ENCODE measurements around the gene NUDT3.
"Not testable (repeated sequence)": the region's sequence is repeated elsewhere in the genome, so short reads cannot be mapped to it uniquely, and the experiment has no call there.

Gene NUDT3

GRCh38 chr6:34392497-34393190 is at the start of gene NUDT3:
Gene NUDT3, minus strand, starts transcription at chr6:34392669. Its CDS starts 307 bp downstream, at chr6:34392362.
- peak; percentile 88 for DNase-seq (ENCODE audit: low spot score)

GRCh38 chr6:34441526-34441925 is 49.1 kb upstream of the NUDT3 start:
- DNase-seq (ENCODE audit: low spot score) = no peak

- DNase-seq (ENCODE audit: low spot score) = no peak
Measured at GRCh38 chr6:34439442-34439841, 47.0 kb upstream of the NUDT3 start.

- DNase-seq (ENCODE audit: low spot score) = no peak
Measured at GRCh38 chr6:34438705-34439104, 46.2 kb upstream of the NUDT3 start.

- DNase-seq (ENCODE audit: low spot score) = no peak
Measured at GRCh38 chr6:34437644-34437970, 45.1 kb upstream of the NUDT3 start.

GRCh38 chr6:34436803-34437643 is 44.6 kb upstream of the NUDT3 start:
- no peak for DNase-seq (ENCODE audit: low spot score)

- no peak for DNase-seq (ENCODE audit: low spot score)
Measured at GRCh38 chr6:34435916-34436315, 43.4 kb upstream of the NUDT3 start.

- peak; percentile 96 for DNase-seq (ENCODE audit: low spot score)
Measured at GRCh38 chr6:34425498-34426410, 33.3 kb upstream of the NUDT3 start, which contains the start of gene RPS10. Gene RPS10, minus strand, starts transcription at chr6:34426069. Its CDS starts 848 bp downstream, at chr6:34425221.

- no peak for DNase-seq (ENCODE audit: low spot score)
Measured at GRCh38 chr6:34425132-34425497, 32.6 kb upstream of the NUDT3 start.

GRCh38 chr6:34424200-34425131 is 32.0 kb upstream of the NUDT3 start:
- DNase-seq (ENCODE audit: low spot score) = no peak

GRCh38 chr6:34423254-34423653 is 30.8 kb upstream of the NUDT3 start:
- DNase-seq (ENCODE audit: low spot score) = no peak

GRCh38 chr6:34418367-34418766 is 25.9 kb upstream of the NUDT3 start:
- no peak for DNase-seq (ENCODE audit: low spot score)

GRCh38 chr6:34416877-34417371 is 24.5 kb upstream of the NUDT3 start:
- DNase-seq (ENCODE audit: low spot score) = no peak

- DNase-seq (ENCODE audit: low spot score) = peak; percentile 74
Measured at GRCh38 chr6:34414999-34415858, 22.8 kb upstream of the NUDT3 start.

GRCh38 chr6:34412643-34413214 is 20.3 kb upstream of the NUDT3 start:
- DNase-seq (ENCODE audit: low spot score) = no peak

GRCh38 chr6:34412016-34412415 is 19.5 kb upstream of the NUDT3 start:
- DNase-seq (ENCODE audit: low spot score) = peak; percentile 91

- DNase-seq (ENCODE audit: low spot score) = not testable (repeated sequence)
Measured at GRCh38 chr6:34407915-34408314, 15.4 kb upstream of the NUDT3 start.

- DNase-seq (ENCODE audit: low spot score) = no peak
Measured at GRCh38 chr6:34396518-34396917, 4.0 kb upstream of the NUDT3 start.

- DNase-seq (ENCODE audit: low spot score) = no peak
Measured at GRCh38 chr6:34393966-34394305, 1.5 kb upstream of the NUDT3 start.
